ENCODE results near the gene MAGEA6.

Gene MAGEA6

DNA sequence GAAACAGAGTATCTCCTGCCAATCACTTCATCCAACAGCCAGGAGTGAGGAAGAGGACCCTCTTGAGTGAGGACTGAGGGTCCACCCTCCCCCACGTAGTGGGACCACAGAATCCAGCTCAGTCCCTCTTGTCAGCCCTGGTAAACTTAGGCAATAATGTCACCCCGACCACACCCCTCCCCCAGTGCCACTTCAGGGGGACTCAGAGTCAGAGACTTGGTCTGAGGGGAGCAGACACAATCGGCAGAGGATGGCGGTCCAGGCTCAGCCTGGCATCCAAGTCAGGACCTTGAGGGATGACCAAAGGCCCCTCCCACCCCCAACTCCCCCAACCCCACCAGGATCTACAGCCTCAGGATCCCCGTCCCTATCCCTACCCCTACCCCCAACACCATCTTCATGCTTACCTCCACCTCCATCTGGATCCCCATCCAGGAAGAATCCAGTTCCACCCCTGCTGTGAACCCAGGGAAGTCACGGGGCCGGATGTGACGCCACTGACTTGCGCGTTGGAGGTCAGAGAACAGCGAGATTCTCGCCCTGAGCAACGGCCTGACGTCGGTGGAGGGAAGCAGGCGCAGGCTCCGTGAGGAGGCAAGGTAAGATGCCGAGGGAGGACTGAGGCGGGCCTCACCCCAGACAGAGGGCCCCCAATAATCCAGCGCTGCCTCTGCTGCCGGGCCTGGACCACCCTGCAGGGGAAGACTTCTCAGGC is 36.1 kb downstream of the MAGEA6 start, which contains the start of the genes CSAG1 and MAGEA12:
Gene CSAG1, minus strand, starts transcription at position 461 of the 715 bp plus-strand sequence. CDS start 1,261 bp downstream, outside the sequence.
Gene MAGEA12, plus strand, starts transcription at position 497 of the 715 bp plus-strand sequence. CDS start 2,405 bp downstream, outside the sequence.
- no peak for DNase-seq (ENCODE audit: low spot score)

DNA sequence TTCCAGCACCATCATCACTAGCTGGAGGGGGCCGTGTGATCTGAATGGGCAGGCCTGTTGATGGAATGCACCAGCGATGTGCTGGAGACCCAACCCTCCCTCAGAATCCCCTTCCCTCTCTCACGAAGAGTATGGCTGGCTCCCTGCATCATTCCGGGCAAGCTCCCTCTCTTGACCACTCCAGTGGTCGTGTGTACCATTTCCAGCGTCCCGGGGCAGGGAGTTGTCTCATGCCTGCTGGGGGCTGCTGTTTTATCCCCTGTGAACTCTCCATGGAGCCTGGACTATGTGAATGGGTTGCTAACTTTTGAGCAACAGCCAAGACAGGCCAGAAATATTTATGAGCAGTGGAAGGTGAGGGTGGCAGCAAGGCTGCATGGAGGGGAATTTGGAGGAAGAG is 44.1 kb downstream of the MAGEA6 start:
- no peak for DNase-seq (ENCODE audit: low spot score)
